HEK293T (cell line): ENCODE data around the gene ENKD1.

Experiments
- CTCF ChIA-PET: fragments of 350-600 bp; formaldehyde crosslinking; extraction: SDS; loops from one replicate; lab custom pipeline; 2021; ENCODE audit warnings: antibody characterized with exemption, inconsistent platforms; lab: Yijun Ruan, JAX
- POLR2A ChIA-PET: fragments of 350-600 bp; formaldehyde crosslinking; extraction: SDS; loops from one replicate; lab custom pipeline; 2020; ENCODE audit warnings: antibody characterized with exemption, inconsistent platforms; lab: Yijun Ruan, JAX
- DNase-seq: peaks from one replicate; pipeline ENCODE4 v3.0.0; 2012; ENCODE audit warnings: mixed read lengths; ENCODE audit errors: extremely low spot score
- ARNT ChIP-seq: fragments of 450-650 bp; IDR thresholded peaks from 2 replicates; pipeline ENCODE4 v1.6.1; 2017; ENCODE audit warnings: mild to moderate bottlenecking
- BHLHE40 ChIP-seq: fragments of 450-650 bp; IDR thresholded peaks from 2 replicates; pipeline ENCODE4 v1.6.1; 2016; ENCODE audit warnings: mild to moderate bottlenecking, moderate library complexity, borderline replicate concordance
- CTBP1 ChIP-seq: fragments of 450-650 bp; IDR thresholded peaks from 2 replicates; pipeline ENCODE4 v1.6.1; 2016; ENCODE audit warnings: borderline replicate concordance
- ELF4 ChIP-seq: fragments of 450-650 bp; IDR thresholded peaks from 2 replicates; pipeline ENCODE4 v1.6.1; 2017; ENCODE audit warnings: antibody characterized with exemption
- FOXA1 ChIP-seq: fragments of 450-650 bp; IDR thresholded peaks from 2 replicates; pipeline ENCODE4 v1.6.1; 2016; ENCODE audit warnings: mild to moderate bottlenecking
- FOXK2 ChIP-seq: fragments of 450-650 bp; IDR thresholded peaks from 2 replicates; pipeline ENCODE4 v1.6.1; 2016; ENCODE audit warnings: mild to moderate bottlenecking
- FOXM1 ChIP-seq: fragments of 450-650 bp; IDR thresholded peaks from 2 replicates; pipeline ENCODE4 v1.6.1; 2017; ENCODE audit warnings: mild to moderate bottlenecking, borderline replicate concordance
- HDGF ChIP-seq: fragments of 450-650 bp; IDR thresholded peaks from 2 replicates; pipeline ENCODE4 v1.6.1; 2017; ENCODE audit warnings: antibody characterized with exemption, borderline replicate concordance
- L3MBTL2 ChIP-seq: fragments of 450-650 bp; conservative IDR thresholded peaks from 2 replicates; pipeline ENCODE4 v1.6.1; 2016; ENCODE audit warnings: mild to moderate bottlenecking
- LEF1 ChIP-seq: fragments of 450-650 bp; IDR thresholded peaks from 2 replicates; pipeline ENCODE4 v1.6.1; 2017; ENCODE audit warnings: mild to moderate bottlenecking, borderline replicate concordance
- NFRKB ChIP-seq: fragments of 450-650 bp; IDR thresholded peaks from 2 replicates; pipeline ENCODE4 v1.6.1; 2016; ENCODE audit warnings: mild to moderate bottlenecking, moderate library complexity
- SP1 ChIP-seq: fragments of 450-650 bp; IDR thresholded peaks from 2 replicates; pipeline ENCODE4 v1.6.1; 2017
- SUZ12 ChIP-seq: fragments of 450-650 bp; IDR thresholded peaks from 2 replicates; pipeline ENCODE4 v1.6.1; 2016; ENCODE audit warnings: mild to moderate bottlenecking
- TARDBP ChIP-seq: fragments of 450-650 bp; IDR thresholded peaks from 2 replicates; pipeline ENCODE4 v1.6.1; 2016
- ZNF384 ChIP-seq: fragments of 450-650 bp; IDR thresholded peaks from 2 replicates; pipeline ENCODE4 v1.6.1; 2016
- TF ChIP-seq, protein P1 (sequence below): fragments of 450-650 bp; IDR thresholded peaks from 2 replicates; pipeline ENCODE4 v1.6.1; 2016

ENKD1 gene

GRCh38 chr16:67661101-67661761 is 5.3 kb downstream of the ENKD1 start:
- DNase-seq = no peak
- ChIA-PET POLR2A (interaction anchor here (1.0 to 2.3 kb wide), 4 partner anchors 61 to 225 kb away, joined by 3 to 19 read pairs (median 4); partner anchors contain the start of gene CTCF), CTCF (interaction anchor here (1.5 to 2.5 kb wide), 2 partner anchors 114 to 140 kb away, joined by 6 to 13 read pairs; no protein-coding TSS in a partner anchor)
- TF ChIP-seq ZNF384 = no peak
- TF ChIP-seq SUZ12 = no peak
- TF ChIP-seq ARNT = no peak
- TF ChIP-seq SP1 = no peak
- TF ChIP-seq, protein P1, sequence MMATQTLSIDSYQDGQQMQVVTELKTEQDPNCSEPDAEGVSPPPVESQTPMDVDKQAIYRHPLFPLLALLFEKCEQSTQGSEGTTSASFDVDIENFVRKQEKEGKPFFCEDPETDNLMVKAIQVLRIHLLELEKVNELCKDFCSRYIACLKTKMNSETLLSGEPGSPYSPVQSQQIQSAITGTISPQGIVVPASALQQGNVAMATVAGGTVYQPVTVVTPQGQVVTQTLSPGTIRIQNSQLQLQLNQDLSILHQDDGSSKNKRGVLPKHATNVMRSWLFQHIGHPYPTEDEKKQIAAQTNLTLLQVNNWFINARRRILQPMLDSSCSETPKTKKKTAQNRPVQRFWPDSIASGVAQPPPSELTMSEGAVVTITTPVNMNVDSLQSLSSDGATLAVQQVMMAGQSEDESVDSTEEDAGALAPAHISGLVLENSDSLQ = no peak
- TF ChIP-seq NFRKB = no peak
- TF ChIP-seq FOXA1 = no peak
- TF ChIP-seq ELF4 = no peak
- no peak for TF ChIP-seq FOXM1

DNA sequence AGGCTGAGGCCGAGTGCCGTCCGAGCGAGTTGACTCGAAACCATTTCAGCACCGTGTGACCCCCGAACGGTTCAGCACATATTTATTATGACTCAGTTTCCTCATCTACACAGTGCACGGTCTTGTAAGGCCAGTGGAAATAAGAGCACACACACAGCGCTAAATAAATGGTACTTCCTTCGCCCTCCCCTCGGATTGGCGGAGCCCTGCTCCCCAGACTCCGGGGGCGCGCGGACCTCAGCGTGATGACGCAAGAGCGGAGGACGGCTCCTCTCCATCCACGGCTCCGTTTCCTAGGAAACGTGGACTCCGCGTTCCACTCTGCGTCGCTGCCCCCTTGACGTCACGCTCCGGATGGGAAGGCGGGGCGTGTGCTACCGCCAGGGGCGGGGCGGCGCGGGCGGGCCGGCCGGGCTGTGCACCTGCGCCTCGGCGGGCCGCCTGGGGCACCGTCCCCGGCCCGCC is 6.0 kb downstream of the ENKD1 start, which contains the start of gene PARD6A:
TSS of gene PARD6A (plus strand) at position 397 of the 465 bp plus-strand sequence. CDS start 79 bp downstream, outside the sequence.
- DNase-seq = peak; percentile 94
- POLR2A ChIA-PET = interaction anchor here (0.6 to 2.3 kb wide), 27 partner anchors 9 to 414 kb away, joined by 3 to 19 read pairs (median 4); partner anchors contain the start of genes ATP6V0D1, CTCF, GFOD2 and RANBP10
- no peak for TF ChIP-seq L3MBTL2
- 0 out of 2 replicates have a peak, but pooled peaks have one; percentile 15 for TF ChIP-seq FOXM1
- CTCF ChIA-PET = interaction anchor here (0.6 to 2.5 kb wide), 5 partner anchors 12 to 139 kb away, joined by 3 to 13 read pairs (median 4); partner anchors contain the start of gene CARMIL2

GRCh38 chr16:67659675-67660563 is 6.6 kb downstream of the ENKD1 start, which contains the start of gene ACD:
ACD (minus strand) TSS chr16:67660260; CDS start chr16:67660220, 40 bp downstream.
- peak; percentile 96 for DNase-seq
- TF ChIP-seq L3MBTL2 = peak; percentile 57; the same call in 1 of the 2 replicates
- no peak for TF ChIP-seq SUZ12
- POLR2A ChIA-PET = interaction anchor here (0.6 to 2.3 kb wide), 31 partner anchors 9 to 414 kb away, joined by 3 to 19 read pairs (median 4); partner anchors contain the start of genes ATP6V0D1, CTCF, GFOD2 and RANBP10
- CTCF ChIA-PET = interaction anchor here (0.6 to 2.5 kb wide), 5 partner anchors 13 to 139 kb away, joined by 3 to 13 read pairs (median 4); partner anchors contain the start of gene CARMIL2

DNA sequence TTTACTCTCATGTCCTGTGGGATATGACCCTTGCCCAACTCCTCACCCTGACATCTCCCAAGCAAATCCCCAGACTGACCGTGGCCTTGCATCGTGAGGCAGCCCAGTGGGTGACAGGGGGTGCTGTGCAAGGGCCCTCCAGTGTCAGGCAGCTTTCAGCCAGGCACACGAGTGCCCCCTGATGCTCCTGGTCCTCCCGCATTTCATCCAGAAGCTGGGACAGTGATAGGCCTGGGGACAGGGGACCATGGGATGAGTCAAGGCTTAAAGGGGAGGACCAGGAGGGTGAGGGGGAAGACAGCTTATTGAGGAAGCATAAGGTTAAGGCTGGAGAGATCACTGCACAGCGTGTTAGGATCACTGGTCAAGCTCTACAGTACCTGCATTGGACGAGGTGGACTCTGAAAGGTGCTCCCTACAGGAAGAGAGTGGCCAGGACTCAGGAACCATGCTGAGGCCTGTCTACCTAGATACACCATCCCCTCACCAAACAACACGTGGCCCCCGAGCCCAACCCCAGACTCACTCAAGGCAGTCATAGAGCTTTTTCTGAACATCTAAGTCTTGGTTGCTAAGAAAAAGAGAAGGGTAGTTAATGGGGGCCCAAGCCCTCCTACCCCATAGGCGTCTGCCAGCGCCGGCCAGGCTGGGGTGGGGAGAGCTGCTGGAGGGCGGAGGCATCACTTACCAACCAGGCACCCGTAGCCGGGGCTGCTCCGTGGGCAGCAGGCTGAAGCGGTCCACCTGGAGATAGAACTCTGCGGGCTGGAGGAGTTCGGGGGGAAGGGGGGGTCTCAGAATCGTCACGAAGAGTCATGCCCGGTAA is 7.5 kb downstream of the ENKD1 start:
- POLR2A ChIA-PET = interaction anchor here (1.3 to 2.3 kb wide), 5 partner anchors 60 to 178 kb away, joined by 3 to 19 read pairs (median 8); partner anchors contain the start of genes ATP6V0D1, CTCF and GFOD2
- TF ChIP-seq CTBP1 (no peak), ARNT (no peak), SUZ12 (no peak), BHLHE40 (no peak), SP1 (no peak), LEF1 (no peak), NFRKB (no peak)
- DNase-seq = no peak
- CTCF ChIA-PET = interaction anchor here (0.9 to 1.0 kb wide), 3 partner anchors 112 to 178 kb away, joined by 3 to 4 read pairs (median 3); no protein-coding TSS in a partner anchor

- ChIA-PET POLR2A (interaction anchor here (1.0 kb wide), 1 partner anchor 132 kb away, joined by 3 read pairs; no protein-coding TSS in a partner anchor), CTCF (interaction anchor here (0.9 to 1.0 kb wide), 3 partner anchors 111 to 136 kb away, joined by 3 to 4 read pairs (median 3); no protein-coding TSS in a partner anchor)
- no peak for TF ChIP-seq FOXA1
- no peak for TF ChIP-seq HDGF
- TF ChIP-seq SUZ12 = no peak
- TF ChIP-seq NFRKB = no peak
- no peak for TF ChIP-seq SP1
- no peak for TF ChIP-seq BHLHE40
- TF ChIP-seq LEF1 = no peak
- TF ChIP-seq CTBP1 = no peak
- TF ChIP-seq ZNF384 = no peak
- TF ChIP-seq, protein P1 = no peak
- TF ChIP-seq FOXM1 = no peak
- TF ChIP-seq FOXK2 = no peak
- no peak for TF ChIP-seq ELF4
- no peak for TF ChIP-seq L3MBTL2
- TF ChIP-seq TARDBP = no peak
- TF ChIP-seq ARNT = no peak
- DNase-seq = no peak
These were observed 8.6 kb downstream of the ENKD1 start for GRCh38 chr16:67657751-67658518.
